DOHH2 (cell line): ENCODE measurements around the gene TGFB2.

Experiments used
- H3F3A ChIP-seq: fragments of 200-600 bp; sonication (generic), shearing (Covaris generic); 2 replicates; pipeline ENCODE4 v1.6.0; 2016; ENCODE audit warnings: antibody characterized with exemption, mild to moderate bottlenecking; ENCODE audit not compliant: control insufficient read depth, insufficient read depth
- H3K27ac ChIP-seq: fragments of 200-600 bp; sonication (generic); 2 replicates; pipeline ENCODE4 v1.5.1; 2014; ENCODE audit warnings: low read depth, mild to moderate bottlenecking, low read length, moderate library complexity
- H3K27me3 ChIP-seq: fragments of 200-600 bp; sonication (generic); 2 replicates; pipeline ENCODE4 v1.6.1; 2014; ENCODE audit warnings: mild to moderate bottlenecking, low read length, mixed read lengths; ENCODE audit not compliant: control insufficient read depth
- H3K36me3 ChIP-seq: fragments of 200-600 bp; sonication (generic); 2 replicates; pipeline ENCODE4 v1.6.1; 2014; ENCODE audit warnings: mild to moderate bottlenecking, low read length, moderate library complexity, mixed read lengths; ENCODE audit not compliant: control insufficient read depth
- H3K4me1 ChIP-seq: fragments of 200-600 bp; sonication (generic); 2 replicates; pipeline ENCODE4 v1.6.1; 2014; ENCODE audit warnings: mild to moderate bottlenecking, low read length, mixed read lengths; ENCODE audit not compliant: control insufficient read depth
- H3K4me2 ChIP-seq: fragments of 200-600 bp; sonication (generic); 2 replicates; pipeline ENCODE4 v1.6.0; 2014; ENCODE audit warnings: mild to moderate bottlenecking, low read length, moderate library complexity
- H3K4me3 ChIP-seq: fragments of 200-600 bp; sonication (generic); 2 replicates; pipeline ENCODE4 v1.5.1; 2014; ENCODE audit warnings: mild to moderate bottlenecking, low read length, mixed read lengths
- H3K79me2 ChIP-seq: fragments of 200-600 bp; sonication (generic); 2 replicates; pipeline ENCODE4 v1.6.1; 2014; ENCODE audit warnings: mild to moderate bottlenecking, low read length, mixed read lengths; ENCODE audit not compliant: control insufficient read depth
- H3K9me2 ChIP-seq: fragments of 200-600 bp; sonication (generic); replicated peaks from 2 replicates; pipeline ENCODE4 v1.6.1; 2014; ENCODE audit warnings: mild to moderate bottlenecking, low read length, mixed read lengths; ENCODE audit not compliant: control insufficient read depth
- H3K9me3 ChIP-seq: fragments of 200-600 bp; sonication (generic); 2 replicates; pipeline ENCODE4 v1.6.1; 2014; ENCODE audit warnings: antibody characterized with exemption, low read length, mixed read lengths; ENCODE audit not compliant: control insufficient read depth, insufficient read depth
- H4K20me1 ChIP-seq: fragments of 200-600 bp; sonication (generic); 2 replicates; pipeline ENCODE4 v1.6.0; 2014; ENCODE audit warnings: low read depth, mild to moderate bottlenecking, antibody characterized with exemption, low read length, moderate library complexity; ENCODE audit not compliant: control insufficient read depth, insufficient read depth
- EZH2phosphoT487 ChIP-seq: fragments of 200-600 bp; sonication (generic); IDR thresholded peaks from 2 replicates; pipeline ENCODE4 v1.6.1; 2017; ENCODE audit warnings: borderline replicate concordance, mild to moderate bottlenecking, antibody characterized with exemption, low read length, moderate library complexity, mixed read lengths
- TF ChIP-seq, protein P1 (sequence below): fragments of 200-600 bp; sonication (generic); IDR thresholded peaks from one replicate; pipeline ENCODE4 v1.5.1; 2014; ENCODE audit warnings: antibody characterized with exemption, mild to moderate bottlenecking, low read depth, low read length; ENCODE audit not compliant: poor library complexity, severe bottlenecking

Gene TGFB2

GRCh38 chr1:218454700-218455282 is 109.7 kb downstream of the TGFB2 start:
- no peaks in the 10 kb centered on the region for H3K36me3 ChIP-seq
- no peak overlapping the region for H3K27ac ChIP-seq
- H4K20me1 ChIP-seq, result no peaks in the 10 kb centered on the region
- no peaks in the 10 kb centered on the region for H3K9me3 ChIP-seq
- no peaks in the 10 kb centered on the region for H3K79me2 ChIP-seq
- no peak overlapping the region for H3K4me3 ChIP-seq
- H3K27me3 ChIP-seq, result no peaks in the 10 kb centered on the region
- H3K9me2 ChIP-seq, result no peaks in the 10 kb centered on the region
- no peak overlapping the region for H3K4me2 ChIP-seq
- H3F3A ChIP-seq, result no peaks in the 10 kb centered on the region
- TF ChIP-seq EZH2phosphoT487, result no peak
- TF ChIP-seq, protein P1, sequence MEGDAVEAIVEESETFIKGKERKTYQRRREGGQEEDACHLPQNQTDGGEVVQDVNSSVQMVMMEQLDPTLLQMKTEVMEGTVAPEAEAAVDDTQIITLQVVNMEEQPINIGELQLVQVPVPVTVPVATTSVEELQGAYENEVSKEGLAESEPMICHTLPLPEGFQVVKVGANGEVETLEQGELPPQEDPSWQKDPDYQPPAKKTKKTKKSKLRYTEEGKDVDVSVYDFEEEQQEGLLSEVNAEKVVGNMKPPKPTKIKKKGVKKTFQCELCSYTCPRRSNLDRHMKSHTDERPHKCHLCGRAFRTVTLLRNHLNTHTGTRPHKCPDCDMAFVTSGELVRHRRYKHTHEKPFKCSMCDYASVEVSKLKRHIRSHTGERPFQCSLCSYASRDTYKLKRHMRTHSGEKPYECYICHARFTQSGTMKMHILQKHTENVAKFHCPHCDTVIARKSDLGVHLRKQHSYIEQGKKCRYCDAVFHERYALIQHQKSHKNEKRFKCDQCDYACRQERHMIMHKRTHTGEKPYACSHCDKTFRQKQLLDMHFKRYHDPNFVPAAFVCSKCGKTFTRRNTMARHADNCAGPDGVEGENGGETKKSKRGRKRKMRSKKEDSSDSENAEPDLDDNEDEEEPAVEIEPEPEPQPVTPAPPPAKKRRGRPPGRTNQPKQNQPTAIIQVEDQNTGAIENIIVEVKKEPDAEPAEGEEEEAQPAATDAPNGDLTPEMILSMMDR, result no peak
- H3K4me1 ChIP-seq, result no peaks in the 10 kb centered on the region

DNA sequence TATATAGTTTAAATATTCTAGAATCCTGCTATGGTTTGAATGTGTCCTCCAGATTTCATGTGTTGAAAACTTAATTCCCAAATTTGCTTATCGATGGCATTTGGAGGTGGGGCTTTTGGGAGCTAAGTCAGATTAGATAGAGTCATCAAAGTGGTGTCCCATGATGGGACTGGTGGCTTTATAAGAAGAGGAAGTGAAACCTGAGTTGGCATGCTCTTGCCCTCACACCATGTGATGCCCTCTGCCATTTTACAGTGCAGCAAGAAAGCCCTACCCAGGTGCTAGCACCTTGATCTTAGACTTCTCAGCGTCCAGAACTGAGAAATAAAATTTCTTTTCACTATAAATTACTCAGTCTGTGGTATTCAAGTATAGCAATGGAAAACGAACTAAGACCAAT is 111.3 kb downstream of the TGFB2 start:
- H3F3A ChIP-seq, result no peaks in the 10 kb centered on the region
- H3K9me2 ChIP-seq, result no peaks in the 10 kb centered on the region
- no peak overlapping the region for H3K4me3 ChIP-seq
- no peaks in the 10 kb centered on the region for H3K9me3 ChIP-seq
- H3K27ac ChIP-seq, result no peak overlapping the region
- no peaks in the 10 kb centered on the region for H3K36me3 ChIP-seq
- no peaks in the 10 kb centered on the region for H4K20me1 ChIP-seq
- no peaks in the 10 kb centered on the region; the same call in 1 of the 2 replicates for H3K27me3 ChIP-seq
- no peak overlapping the region for H3K4me2 ChIP-seq
- no peaks in the 10 kb centered on the region for H3K4me1 ChIP-seq
- H3K79me2 ChIP-seq, result no peaks in the 10 kb centered on the region
- no peak for TF ChIP-seq EZH2phosphoT487
- TF ChIP-seq, protein P1, result no peak

DNA sequence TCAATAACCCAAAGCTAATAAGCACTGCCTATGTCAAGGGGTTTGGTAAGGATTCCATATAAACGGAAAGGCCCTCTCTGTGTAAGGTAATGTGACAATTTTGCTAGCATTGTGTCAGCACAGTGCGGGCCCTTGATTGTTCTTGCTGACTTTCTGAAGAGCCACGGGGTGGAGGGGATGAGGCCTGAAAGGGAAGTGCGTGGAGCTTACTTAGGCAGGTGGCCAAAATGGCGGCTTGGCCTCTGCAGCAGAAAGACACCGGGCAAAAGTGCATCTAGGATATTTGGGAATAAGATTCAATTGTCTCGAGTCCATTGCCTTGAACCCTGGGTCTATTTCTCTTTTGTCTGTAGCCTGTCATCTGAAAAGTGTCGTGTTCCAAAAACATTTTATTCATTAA is 114.3 kb downstream of the TGFB2 start:
- Histone ChIP-seq H3K4me1 (no peaks in the 10 kb centered on the region), H3F3A (no peaks in the 10 kb centered on the region), H3K4me2 (no peak overlapping the region), H3K27ac (no peak overlapping the region), H3K9me3 (no peaks in the 10 kb centered on the region), H3K4me3 (no peak overlapping the region), H3K9me2 (no peaks in the 10 kb centered on the region), H3K79me2 (no peaks in the 10 kb centered on the region), H4K20me1 (no peaks in the 10 kb centered on the region), H3K36me3 (no peaks in the 10 kb centered on the region), H3K27me3 (no peaks in the 10 kb centered on the region; the same call in 1 of the 2 replicates)
- TF ChIP-seq EZH2phosphoT487, result no peak
- TF ChIP-seq, protein P1, result no peak
